WTC11 (cell line): Measurements from ENCODE around the gene LAMA2. TPM values are rescaled to one million over a fixed set of nuclear protein-coding genes. Genes with fewer than 3 reads are reported as not detected.

Experiments
- ATAC-seq: fragments of 200-7000 bp; cut with Tn5 transposase; 2 replicates; pipeline ENCODE4 v1.10.0; 2021; ENCODE audit warnings: mild to moderate bottlenecking, moderate library complexity
- CTCF ChIA-PET: fragments of 300-600 bp; sonication (Branson Sonifier 250); formaldehyde crosslinking; loops from one replicate; lab custom pipeline; 2021; ENCODE audit warnings: antibody characterized with exemption; lab: Charles Lee
- POLR2A ChIA-PET: fragments of 350-600 bp; sonication (Branson Sonifier 250); formaldehyde crosslinking; loops from one replicate; lab custom pipeline; 2021; ENCODE audit warnings: antibody characterized with exemption; lab: Charles Lee
- DNase-seq: peaks from one replicate; pipeline ENCODE4 v3.0.0; 2021; ENCODE audit warnings: low spot score
- H3K27ac Mint-ChIP-seq: 2 replicates; pipeline ENCODE4 v1.8.0; 2021; ENCODE audit warnings: mixed read lengths
- H3K27me3 Mint-ChIP-seq: 2 replicates; pipeline ENCODE4 v1.8.0; 2021; ENCODE audit warnings: low read depth, mild to moderate bottlenecking, moderate library complexity, mixed read lengths
- H3K36me3 Mint-ChIP-seq: 2 replicates; pipeline ENCODE4 v1.8.0; 2021; ENCODE audit warnings: mixed read lengths
- H3K4me1 Mint-ChIP-seq: 2 replicates; pipeline ENCODE4 v1.8.0; 2022; ENCODE audit warnings: mixed read lengths
- H3K4me3 Mint-ChIP-seq: 2 replicates; pipeline ENCODE4 v1.8.0; 2021; ENCODE audit warnings: mild to moderate bottlenecking, moderate library complexity, mixed read lengths
- H3K9me3 Mint-ChIP-seq: 2 replicates; pipeline ENCODE4 v1.8.0; 2021; ENCODE audit warnings: mixed read lengths
- AR ChIP-seq: fragments of 250-450 bp; sonication (Bioruptor Pico); IDR thresholded peaks from 2 replicates; pipeline ENCODE4 v1.9.0; 2021; ENCODE audit warnings: mild to moderate bottlenecking
- ARID4B ChIP-seq: sonication (generic); formaldehyde crosslinking; IDR thresholded peaks from 2 replicates; pipeline ENCODE4 v1.8.0; 2023; ENCODE audit warnings: missing genetic modification reagents, mild to moderate bottlenecking, borderline replicate concordance
- CREM ChIP-seq: sonication (generic); formaldehyde crosslinking; IDR thresholded peaks from 2 replicates; pipeline ENCODE4 v1.8.1; 2022; ENCODE audit warnings: mild to moderate bottlenecking, missing genetic modification reagents, moderate library complexity
- ELF4 ChIP-seq: sonication (generic); formaldehyde crosslinking; IDR thresholded peaks from 2 replicates; pipeline ENCODE4 v1.8.1; 2022; ENCODE audit warnings: low read depth, mild to moderate bottlenecking, moderate library complexity, missing genetic modification reagents
- FOXP1 ChIP-seq: sonication (generic); formaldehyde crosslinking; IDR thresholded peaks from 2 replicates; pipeline ENCODE4 v1.8.0; 2022; ENCODE audit warnings: missing genetic modification reagents, mild to moderate bottlenecking, moderate library complexity, borderline replicate concordance
- GTF2I ChIP-seq: fragments of 250-450 bp; sonication (Bioruptor Pico); conservative IDR thresholded peaks from 2 replicates; pipeline ENCODE4 v1.4.0; 2021; ENCODE audit warnings: mild to moderate bottlenecking
- MLX ChIP-seq: sonication (generic); formaldehyde crosslinking; IDR thresholded peaks from 2 replicates; pipeline ENCODE4 v1.8.1; 2023; ENCODE audit warnings: mild to moderate bottlenecking, missing genetic modification reagents, moderate library complexity
- NFYB ChIP-seq: sonication (generic); formaldehyde crosslinking; conservative IDR thresholded peaks from 2 replicates; pipeline ENCODE4 v1.8.0; 2022; ENCODE audit warnings: low read depth, missing genetic modification reagents
- NR2C2 ChIP-seq: sonication (generic); formaldehyde crosslinking; IDR thresholded peaks from 2 replicates; pipeline ENCODE4 v1.8.0; 2022; ENCODE audit warnings: mild to moderate bottlenecking, missing genetic modification reagents
- PREB ChIP-seq: sonication (generic); formaldehyde crosslinking; IDR thresholded peaks from 2 replicates; pipeline ENCODE4 v1.8.1; 2022; ENCODE audit warnings: mild to moderate bottlenecking, missing genetic modification reagents, moderate library complexity, borderline replicate concordance
- RORB ChIP-seq: fragments of 250-450 bp; sonication (Bioruptor Pico); IDR thresholded peaks from 2 replicates; pipeline ENCODE4 v1.9.0; 2021; ENCODE audit warnings: mild to moderate bottlenecking
- SMAD3 ChIP-seq: sonication (generic); formaldehyde crosslinking; IDR thresholded peaks from 2 replicates; pipeline ENCODE4 v1.8.0; 2022; ENCODE audit warnings: missing genetic modification reagents, mild to moderate bottlenecking, borderline replicate concordance
- ZMAT4 ChIP-seq: fragments of 250-450 bp; sonication (Bioruptor Pico); IDR thresholded peaks from 2 replicates; pipeline ENCODE4 v1.9.0; 2021; ENCODE audit warnings: mild to moderate bottlenecking
- ZNF121 ChIP-seq: sonication (generic); formaldehyde crosslinking; IDR thresholded peaks from 2 replicates; pipeline ENCODE4 v1.8.0; 2023; ENCODE audit warnings: missing genetic modification reagents
- ZNF425 ChIP-seq: fragments of 250-450 bp; sonication (Bioruptor Pico); conservative IDR thresholded peaks from 2 replicates; pipeline ENCODE4 v1.9.0; 2021; ENCODE audit warnings: mild to moderate bottlenecking
- total RNA-seq: library from RNA; stranded (reverse); gene quantifications from 3 replicates; pipeline ENCODE4 v1.2.3, GENCODE V29; 2021

The LAMA2 gene
- total RNA-seq, 1 experiment from 2014 or later: 6.6 TPM

GRCh38 chr6:129494586-129494985, 611.6 kb downstream of the LAMA2 start:
- POLR2A ChIA-PET: no interaction called here
- Mint-ChIP-seq H3K27ac (no peak overlapping the region), H3K9me3 (no peaks in the 10 kb centered on the region), H3K27me3 (no peaks in the 10 kb centered on the region), H3K4me1 (peaks cover 18% of the 10 kb centered on the region), H3K36me3 (no peaks in the 10 kb centered on the region), H3K4me3 (no peak overlapping the region)
- CTCF ChIA-PET: no interaction called here
- TF ChIP-seq RORB (CRISPR knock-in tag): no peak
- TF ChIP-seq CREM (CRISPR knock-in tag): no peak
- TF ChIP-seq ARID4B: no peak
- no peak for TF ChIP-seq NFYB
- TF ChIP-seq ZNF425 (CRISPR knock-in tag): no peak
- TF ChIP-seq PREB (CRISPR knock-in tag): no peak
- no peak for TF ChIP-seq SMAD3 (CRISPR knock-in tag)
- DNase-seq (no peak), ATAC-seq (no peak)

- TF ChIP-seq AR (CRISPR knock-in tag) (no peak), ZNF121 (CRISPR knock-in tag) (no peak), ZMAT4 (CRISPR knock-in tag) (no peak), MLX (no peak), NR2C2 (no peak), FOXP1 (CRISPR knock-in tag) (no peak), GTF2I (CRISPR knock-in tag) (no peak), ELF4 (CRISPR knock-in tag) (no peak)
- no peaks in the 10 kb centered on the region for H3K27me3 Mint-ChIP-seq
- ATAC-seq: no peak
- CTCF ChIA-PET: no interaction called here
- no peaks in the 10 kb centered on the region for H3K9me3 Mint-ChIP-seq
- POLR2A ChIA-PET: no interaction called here
- no peak overlapping the region for H3K27ac Mint-ChIP-seq
- no peak for DNase-seq
- H3K4me3 Mint-ChIP-seq: no peak overlapping the region
- H3K36me3 Mint-ChIP-seq: no peaks in the 10 kb centered on the region
- peaks cover 14% of the 10 kb centered on the region for H3K4me1 Mint-ChIP-seq
Observed at GRCh38 chr6:129495652-129496051, 612.7 kb downstream of the LAMA2 start.
